HG03575 (cell line): ENCODE results near the gene METTL22.

Source experiments
- ATAC-seq: cut with Tn5 transposase; IDR thresholded peaks from one replicate; pipeline ENCODE4 v1.9.1; 2021; ENCODE audit not compliant: unreplicated experiment, insufficient number of reproducible peaks, low FRiP score; ENCODE audit errors: extremely low read depth

Gene METTL22

DNA sequence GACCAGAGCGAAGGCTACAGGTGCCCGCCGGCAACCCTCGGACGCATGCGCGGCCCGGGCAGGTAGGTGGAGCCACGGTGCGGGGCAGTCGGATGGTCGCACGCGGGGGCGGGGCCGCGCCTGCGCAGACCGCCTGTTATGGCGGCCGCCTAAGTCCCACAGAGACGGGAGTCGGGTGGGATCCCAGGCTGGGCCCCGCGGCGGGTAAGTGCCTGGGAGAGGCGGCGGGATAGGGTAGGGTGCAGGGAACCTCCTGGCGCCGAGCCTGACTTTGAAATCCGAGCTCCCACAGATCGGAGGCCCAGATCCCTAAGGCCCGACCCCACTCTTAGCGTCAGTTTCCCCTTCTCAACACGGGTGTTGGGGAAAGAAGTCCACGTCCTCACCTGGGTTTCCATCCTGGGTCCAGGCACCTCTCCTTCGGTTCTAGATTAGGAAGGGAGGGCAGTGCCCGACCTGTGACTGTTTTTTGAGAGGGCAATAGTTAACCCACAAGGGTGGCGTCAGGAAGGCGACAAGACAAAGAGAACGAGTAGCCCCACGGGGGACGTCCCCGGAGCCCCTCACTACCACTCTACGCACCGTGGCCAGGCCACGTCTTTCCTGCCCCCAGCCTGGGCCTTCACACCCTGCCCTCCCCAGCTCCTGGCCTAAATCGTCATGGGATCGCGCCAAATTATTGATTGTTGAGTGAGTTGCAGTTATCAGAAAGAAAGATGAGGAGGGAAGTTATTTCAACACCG is at the start of gene METTL22:
METTL22 (plus strand) TSS at position 127 of the 743 bp plus-strand sequence. CDS start 3,968 bp downstream, outside the sequence.
- ATAC-seq, result no peak

DNA sequence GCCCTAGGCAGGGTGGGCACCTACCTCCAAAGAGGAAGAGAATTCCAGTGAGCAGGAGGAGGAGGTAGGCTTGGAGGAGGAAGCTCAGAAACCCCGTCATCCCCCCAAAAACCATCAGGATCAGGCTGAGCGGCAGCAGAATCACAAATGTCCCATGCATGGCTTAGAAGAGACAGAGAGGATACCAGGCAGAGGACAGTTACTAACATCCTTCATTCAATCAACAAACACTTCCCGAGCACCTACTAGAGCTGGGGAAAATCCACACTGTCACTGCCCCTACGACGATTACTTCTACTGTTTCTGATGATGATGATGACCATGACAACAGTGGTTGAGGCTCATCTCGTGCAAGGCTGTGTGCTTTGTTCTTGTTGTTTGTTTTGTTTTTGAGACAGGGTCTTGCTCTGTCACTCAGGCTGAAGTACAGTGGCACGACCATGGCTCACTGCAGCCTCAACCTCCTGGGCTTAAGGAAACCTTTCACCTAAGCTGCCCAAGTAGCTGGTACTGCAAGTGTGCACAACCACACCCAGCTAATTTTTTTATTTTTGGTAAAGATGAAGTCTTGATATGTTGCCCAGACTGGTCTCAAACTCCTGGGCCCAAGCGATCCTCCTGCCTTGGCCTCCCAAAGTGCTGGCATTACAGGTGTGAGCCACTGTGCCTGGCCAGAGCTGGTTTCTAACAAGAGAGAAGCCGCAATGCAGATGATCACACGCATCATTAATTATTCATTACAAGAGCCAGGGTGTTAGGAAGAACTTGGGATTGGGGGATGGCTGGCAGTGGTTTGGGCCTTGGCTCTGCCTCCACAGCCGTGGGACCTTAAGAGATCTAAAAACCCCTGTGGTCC is 49.2 kb upstream of the METTL22 start:
- ATAC-seq, result no peak

GRCh38 chr16:8572919-8573724 is 48.4 kb upstream of the METTL22 start:
- ATAC-seq, result no peak

GRCh38 chr16:8575399-8575798 is 46.1 kb upstream of the METTL22 start:
- ATAC-seq, result no peak

DNA sequence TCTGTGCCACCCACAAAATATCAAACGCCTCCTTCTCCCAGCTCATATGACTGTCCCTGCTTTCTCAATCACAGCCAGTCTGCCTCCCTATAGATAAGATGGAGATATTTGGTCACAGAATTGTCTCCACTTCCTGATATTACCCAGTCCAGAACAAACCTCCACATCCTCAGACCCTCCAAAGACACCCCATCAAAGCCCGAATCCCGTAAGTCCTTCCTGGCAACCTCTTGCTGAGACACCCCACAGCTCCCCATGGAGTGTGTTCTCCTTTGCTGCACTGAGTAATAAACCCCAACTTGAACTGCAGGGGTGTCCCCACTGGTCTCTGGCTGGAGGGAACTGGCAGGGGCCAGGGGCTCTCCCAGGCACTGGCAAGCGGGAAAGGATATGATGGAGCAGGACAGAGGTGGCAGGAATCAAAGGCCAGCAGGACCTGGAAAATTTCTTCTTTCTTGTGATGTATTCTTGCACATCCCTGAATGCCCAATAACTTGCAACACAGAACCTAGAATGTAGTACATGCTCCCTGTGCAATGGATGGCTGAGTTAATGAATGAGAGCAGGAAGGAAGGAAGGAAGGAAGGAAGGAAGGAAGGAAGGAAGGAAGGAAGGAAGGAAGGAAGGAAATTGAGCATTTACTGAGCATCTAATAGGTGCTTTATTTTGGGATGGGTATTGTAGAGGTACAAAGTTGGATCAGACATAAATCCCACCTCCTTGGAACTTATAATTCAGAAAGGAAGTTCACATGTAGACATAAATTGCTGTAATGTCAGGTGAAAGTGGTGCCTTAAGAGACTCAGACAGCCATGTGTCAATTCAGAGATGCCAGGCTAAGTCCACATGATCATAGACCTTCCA is 45.1 kb upstream of the METTL22 start:
- ATAC-seq, result no peak

GRCh38 chr16:8577678-8578304 is 43.7 kb upstream of the METTL22 start:
- ATAC-seq, result no peak

DNA sequence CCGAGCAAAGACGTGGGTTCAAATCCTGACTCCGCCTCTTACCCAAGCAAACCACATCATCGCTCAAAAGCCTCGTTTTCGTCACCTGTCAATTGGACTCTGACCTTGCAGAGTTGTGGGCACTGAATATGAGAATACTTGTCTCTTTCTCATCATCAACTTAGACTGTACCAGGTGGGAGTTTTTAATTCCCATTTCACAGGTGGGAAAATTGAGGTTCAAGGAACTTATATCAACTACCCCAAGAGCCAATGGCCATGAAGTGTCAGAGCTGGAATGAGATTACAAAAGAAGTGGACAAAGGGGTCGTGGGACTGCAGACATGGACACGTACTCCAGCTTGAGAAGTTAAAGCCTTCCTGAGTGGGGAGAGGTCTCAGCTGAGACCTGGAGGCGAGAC is 41.9 kb upstream of the METTL22 start:
- ATAC-seq, result no peak

DNA sequence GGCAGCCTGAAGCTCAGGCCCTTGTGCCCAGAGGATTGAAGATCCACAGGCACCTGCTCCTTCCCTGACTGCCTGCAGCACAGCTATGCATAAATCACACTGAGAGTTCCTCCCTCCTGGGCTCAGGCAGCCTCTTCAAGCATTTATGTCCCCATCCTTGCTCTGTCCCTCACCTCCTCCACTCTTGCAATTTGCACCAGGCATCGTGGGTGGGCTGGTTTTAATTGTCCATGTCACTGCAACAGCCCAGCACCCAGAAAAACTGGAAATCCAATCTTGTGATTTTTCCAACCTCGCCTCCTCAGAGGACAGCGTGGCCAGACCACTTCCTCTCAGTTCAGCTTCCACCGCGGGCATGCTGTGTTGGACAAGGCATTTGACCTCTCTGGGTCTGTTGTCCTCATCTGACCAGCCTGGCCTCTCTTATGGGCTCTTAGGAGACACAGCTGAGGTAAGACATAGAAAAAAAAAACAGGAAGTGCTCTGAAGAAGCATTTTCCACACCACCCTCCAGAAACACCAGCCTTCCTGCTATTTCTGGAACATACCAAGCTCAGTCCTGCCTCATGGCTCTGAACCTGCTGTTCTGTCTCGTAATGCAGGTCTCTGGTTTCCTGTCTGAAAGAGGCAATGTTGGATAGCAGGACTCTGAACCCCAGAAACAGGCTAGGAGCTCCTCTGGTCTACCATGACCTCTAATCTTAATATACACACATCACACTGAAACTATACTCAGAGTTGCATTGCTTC is 39.5 kb upstream of the METTL22 start:
- no peak for ATAC-seq

GRCh38 chr16:8583199-8583598 is 38.3 kb upstream of the METTL22 start:
- no peak for ATAC-seq

- no peak for ATAC-seq
These were observed 37.8 kb upstream of the METTL22 start for GRCh38 chr16:8583732-8584131.

GRCh38 chr16:8585041-8585440 is 36.5 kb upstream of the METTL22 start:
- ATAC-seq, result no peak

GRCh38 chr16:8585857-8586256 is 35.6 kb upstream of the METTL22 start:
- ATAC-seq, result no peak

- ATAC-seq, result no peak
These were observed 34.4 kb upstream of the METTL22 start for GRCh38 chr16:8587065-8587464.

GRCh38 chr16:8588682-8589056 is 32.8 kb upstream of the METTL22 start:
- ATAC-seq, result no peak

- no peak for ATAC-seq
These were observed 32.2 kb upstream of the METTL22 start for GRCh38 chr16:8589057-8589899.

DNA sequence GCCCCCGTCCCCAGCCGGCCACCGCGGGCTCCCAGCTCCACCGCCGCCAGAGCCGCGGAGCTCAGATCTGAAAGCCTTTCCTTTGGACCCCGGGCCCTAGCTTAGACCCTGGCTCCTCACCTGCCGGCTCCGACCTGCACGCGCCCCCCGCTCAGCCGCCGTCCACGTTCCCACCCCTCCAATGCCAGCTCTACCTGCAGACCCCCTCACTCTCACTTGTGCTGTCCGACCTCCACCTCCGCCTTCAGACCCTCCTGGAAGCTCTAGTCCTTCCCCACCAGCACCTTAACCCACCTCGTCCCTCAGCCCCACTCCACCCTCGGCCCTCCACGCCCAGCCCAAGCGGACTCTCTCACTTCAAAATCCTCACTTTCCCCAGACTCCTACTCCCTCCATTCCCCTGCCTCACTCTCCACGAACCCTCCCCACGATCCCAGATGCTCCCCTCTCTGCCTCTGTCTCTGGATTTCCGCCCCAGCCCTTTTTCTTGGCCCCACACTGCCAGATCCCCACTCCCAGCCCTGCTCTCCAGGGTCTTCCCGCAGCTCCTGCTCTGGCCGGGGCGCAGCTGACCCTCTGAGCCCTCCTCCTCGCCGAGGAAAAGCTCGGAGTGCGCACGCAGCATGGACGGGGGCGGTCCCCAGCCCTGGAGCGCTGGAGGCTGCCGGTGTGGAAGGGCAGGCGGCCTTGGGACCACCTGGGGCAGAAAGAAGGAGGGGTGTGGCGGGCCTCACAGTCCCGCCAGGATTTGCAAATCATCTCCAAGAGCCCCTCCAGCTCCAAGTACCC is 31.4 kb upstream of the METTL22 start, which contains the start of gene TMEM114:
TMEM114 (minus strand) TSS at position 612 of the 789 bp plus-strand sequence. CDS start 673 bp downstream, outside the sequence.
- ATAC-seq, result no peak
